GM12878 (cell line): ENCODE measurements around the gene CUL1. TPM values are rescaled to one million over a fixed set of nuclear protein-coding genes. Genes with fewer than 3 reads are reported as not detected.

Experiments used
- ATAC-seq: fragments of 200-7000 bp; cut with Tn5 transposase; 3 replicates; pipeline ENCODE4 v1.9.1; 2020; ENCODE audit warnings: mild to moderate bottlenecking, moderate library complexity
- BruUV-seq: library from RNA; stranded (reverse); fragments of 400-500 nt; replicated peaks from 2 replicates; lab custom pipeline; 2021; lab: Mats Ljungman, UMichigan
- CTCF ChIA-PET: fragments of 300-600 bp; sonication (Branson Sonifier 250); formaldehyde crosslinking; extraction: SDS; loops from one replicate; lab custom pipeline; 2021; ENCODE audit warnings: inconsistent platforms; lab: Yijun Ruan, JAX
- POLR2A ChIA-PET: fragments of 350-600 bp; formaldehyde crosslinking; extraction: SDS; loops from one replicate; lab custom pipeline; 2021; ENCODE audit warnings: inconsistent platforms; lab: Charles Lee
- RAD21 ChIA-PET: fragments of 300-600 bp; sonication (Branson Sonifier 250); formaldehyde crosslinking; loops from one replicate; lab custom pipeline; 2023; ENCODE audit warnings: antibody characterized with exemption; ENCODE audit not compliant: unreplicated experiment; lab: Charles Lee
- SMC1A ChIA-PET: fragments of 300-600 bp; sonication (Branson Sonifier 250); formaldehyde crosslinking; loops from one replicate; lab custom pipeline; 2023; ENCODE audit not compliant: unreplicated experiment, uncharacterized antibody; lab: Charles Lee
- DNase-seq: peaks from one replicate; pipeline ENCODE4 v3.0.0-alpha.2; 2011; ENCODE audit warnings: low read depth, low spot score
- FAIRE-seq: peaks from 3 replicates; lab custom pipeline; 2011; peaks lifted over from hg19 to GRCh38; lab: Jason Lieb, UNC
- H2AFZ ChIP-seq: 2 replicates; pipeline ENCODE4 v1.6.0; 2011; ENCODE audit warnings: low read depth, low read length, control low read depth; ENCODE audit not compliant: control insufficient read depth
- H3K27ac ChIP-seq: 2 replicates; pipeline ENCODE4 v1.5.1; 2011; ENCODE audit warnings: control low read depth; ENCODE audit not compliant: control insufficient read depth, insufficient read depth
- H3K27me3 ChIP-seq, 2 experiments: replicated peaks in 1 of 2; 2 replicates each; pipeline versions ENCODE4 v1.6.0 to v1.6.1; 2011; ENCODE audit warnings: low read length in 1 of 2; ENCODE audit not compliant: control insufficient read depth in 2 of 2, insufficient read depth in 2 of 2
- H3K36me3 ChIP-seq, 2 experiments: 2 replicates each; pipeline ENCODE4 v1.5.1; 2011; ENCODE audit warnings: low read length in 1 of 2; ENCODE audit not compliant: control insufficient read depth in 2 of 2, insufficient read depth in 2 of 2
- H3K4me1 ChIP-seq: 2 replicates; pipeline ENCODE4 v1.6.1; 2011; ENCODE audit warnings: mild to moderate bottlenecking, low read length, moderate library complexity, mixed read lengths; ENCODE audit not compliant: control insufficient read depth, insufficient read depth
- H3K4me2 ChIP-seq: 2 replicates; pipeline ENCODE4 v1.6.0; 2011; ENCODE audit warnings: control low read depth; ENCODE audit not compliant: control insufficient read depth, insufficient read depth
- H3K4me3 ChIP-seq: fragments of 200-600 bp; sonication (generic); 2 replicates; pipeline ENCODE4 v1.5.1; 2016
- H3K79me2 ChIP-seq: 2 replicates; pipeline ENCODE4 v1.6.0; 2011; ENCODE audit warnings: low read length; ENCODE audit not compliant: control insufficient read depth, insufficient read depth
- H3K9ac ChIP-seq: 2 replicates; pipeline ENCODE4 v1.8.0; 2011; ENCODE audit warnings: low read length, control low read depth, mixed read lengths; ENCODE audit not compliant: control insufficient read depth, insufficient read depth
- H3K9me3 ChIP-seq: replicated peaks from 3 replicates; pipeline ENCODE4 v1.5.1; 2011; ENCODE audit warnings: mild to moderate bottlenecking, low read length; ENCODE audit not compliant: control insufficient read depth, insufficient read depth
- H4K20me1 ChIP-seq: 2 replicates; pipeline ENCODE4 v1.6.0; 2011; ENCODE audit not compliant: control insufficient read depth, insufficient read depth
- EED ChIP-seq: sonication (generic); IDR thresholded peaks from 2 replicates; pipeline ENCODE4 v1.6.1; 2016; ENCODE audit warnings: antibody characterized with exemption, low read depth
- LARP7 ChIP-seq: fragments of 450-650 bp; IDR thresholded peaks from 2 replicates; pipeline ENCODE4 v1.6.1; 2017; ENCODE audit warnings: mild to moderate bottlenecking
- MEF2B ChIP-seq: fragments of 450-650 bp; IDR thresholded peaks from 2 replicates; pipeline ENCODE4 v1.6.1; 2018; ENCODE audit warnings: mild to moderate bottlenecking, moderate library complexity; ENCODE audit not compliant: partially characterized antibody, poor library complexity, severe bottlenecking
- NR2C1 ChIP-seq: fragments of 450-650 bp; IDR thresholded peaks from 2 replicates; pipeline ENCODE4 v1.6.1; 2017; ENCODE audit warnings: antibody characterized with exemption, mild to moderate bottlenecking, moderate library complexity
- RELB ChIP-seq: fragments of 450-650 bp; IDR thresholded peaks from 2 replicates; pipeline ENCODE4 v1.6.1; 2017; ENCODE audit warnings: low read depth, mild to moderate bottlenecking, moderate library complexity
- SPI1 ChIP-seq: IDR thresholded peaks from 2 replicates; pipeline ENCODE4 v1.6.1; 2011; ENCODE audit warnings: low read depth, mild to moderate bottlenecking, low read length, moderate library complexity, borderline replicate concordance; ENCODE audit not compliant: insufficient read depth
- WGBS: methylation state at CpG from one replicate; pipeline ENCODE4 v1.1.6; 2016; ENCODE audit warnings: low lambda C conversion rate; ENCODE audit not compliant: insufficient replicate concordance, insufficient coverage; ENCODE audit errors: missing lambda C conversion rate; 5-methylcytosine and 5-hydroxymethylcytosine counted together
- in situ Hi-C: fragments of 300-500 bp; cut with MboI; formaldehyde crosslinking; loops from 9 replicates; pipeline ENCODE4 v1.14.3; 2018; ENCODE audit warnings: mixed read lengths
- intact Hi-C: fragments of 100-400 bp; cut with micrococcal nuclease; formaldehyde crosslinking; loops from one replicate; pipeline ENCODE4 v1.14.2; 2022; ENCODE audit not compliant: unreplicated experiment
- polyA plus RNA-seq, 11 experiments: library from polyadenylated mRNA; depleted of rRNA in 4 of 11; unstranded in 6 of 11; stranded (reverse) in 5 of 11; fragments of >200 nt; fragmentation: Nextera tagmentation in 4 of 11; fragmentation: Illumina TruSeq in 1 of 11; extraction: Ambion mirVana in 4 of 11; extraction: Trizol in 1 of 11; gene quantifications; 1 replicate in 1 of 11; 2 replicates in 10 of 11; pipeline versions ENCODE4 v1.2.1 to v1.2.3, GENCODE V29; 2011 to 2016; ENCODE audit warnings: inconsistent platforms in 2 of 11, missing spikeins in 2 of 11, low read depth in 1 of 11
- total RNA-seq, 4 experiments: library from RNA; depleted of rRNA in 3 of 4; stranded (reverse); fragments of >200 nt in 3 of 4; fragmentation: Illumina TruSeq in 1 of 4; extraction: Trizol in 1 of 4; gene quantifications; 2 replicates each; pipeline versions ENCODE4 v1.2.1 to v1.2.3, GENCODE V29; 2013 to 2021

The CUL1 gene
- total and polyA plus RNA-seq, 10 of the 15 experiments (the other 5 are each of a cell fraction or from before 2014, with no cell fraction given) = 13.3 to 63.9 (median 45.9) TPM

- no peak for TF ChIP-seq MEF2B
These were observed 19.7 kb downstream of the CUL1 start (continued) for GRCh38 chr7:148718431-148718830.

- WGBS = 81% methylated on average over 5 of the region's 5 CpGs
- H3K27ac ChIP-seq = no peak overlapping the region
- H3K4me2 ChIP-seq = no peak overlapping the region
- DNase-seq (no peak), FAIRE-seq (no peak), ATAC-seq (peak; percentile 44; the same call in 2 of the 3 replicates)
- ChIA-PET CTCF (interaction anchor here (0.9 to 2.5 kb wide), 3 partner anchors 9 to 145 kb away, joined by 3 to 6 read pairs (median 3); no protein-coding TSS in a partner anchor), RAD21 (no interaction called here), SMC1A (interaction anchor here (1.5 to 3.9 kb wide), 4 partner anchors 8 to 33 kb away, joined by 3 to 19 read pairs (median 11); no protein-coding TSS in a partner anchor), POLR2A (no interaction called here)
- peaks cover 0 to 9% of the 10 kb centered on the region in 2 experiments; a peak in 3 of 4 replicates for H3K36me3 ChIP-seq
- H3K9ac ChIP-seq = no peak overlapping the region
- no TSS peak for BruUV-seq
- peaks cover 90% of the 10 kb centered on the region for H3K79me2 ChIP-seq
- H2AFZ ChIP-seq = no peak overlapping the region
- H3K4me3 ChIP-seq = no peak overlapping the region
- H3K4me1 ChIP-seq = no peaks in the 10 kb centered on the region
- in situ Hi-C loops (no loop called here), intact Hi-C loops (no loop called here)
- H3K9me3 ChIP-seq = no peaks in the 10 kb centered on the region; the same call in 2 of the 3 replicates
- peak; percentile 12; the same call in 1 of the 2 replicates for TF ChIP-seq SPI1
- no peak for TF ChIP-seq LARP7
- no peaks in the 10 kb centered on the region for H3K27me3 ChIP-seq
- peaks cover 5% of the 10 kb centered on the region for H4K20me1 ChIP-seq
These were observed 21.1 kb downstream of the CUL1 start for GRCh38 chr7:148719753-148720152.

GRCh38 chr7:148720472-148720871 lies 21.8 kb downstream of the CUL1 start:
- ATAC-seq (no peak), FAIRE-seq (no peak), DNase-seq (no peak)
- H4K20me1 ChIP-seq = peaks cover 9% of the 10 kb centered on the region
- no peak for TF ChIP-seq LARP7
- TF ChIP-seq RELB = no peak
- no peak for TF ChIP-seq EED
- TF ChIP-seq NR2C1 = no peak
- SMC1A ChIA-PET = interaction anchor here (1.5 to 3.9 kb wide), 4 partner anchors 9 to 20 kb away, joined by 3 to 19 read pairs (median 12); no protein-coding TSS in a partner anchor
- in situ Hi-C loops (no loop called here), intact Hi-C loops (no loop called here)
- BruUV-seq = no TSS peak
- H2AFZ ChIP-seq = no peak overlapping the region
- CTCF ChIA-PET = interaction anchor here (1.2 to 2.5 kb wide), 5 partner anchors 8 to 17 kb away, joined by 3 to 6 read pairs (median 5); no protein-coding TSS in a partner anchor
- WGBS = 82% methylated on average over 5 of the region's 5 CpGs
- H3K9ac ChIP-seq = no peak overlapping the region
- H3K9me3 ChIP-seq = no peaks in the 10 kb centered on the region; the same call in 2 of the 3 replicates
- RAD21 ChIA-PET = no interaction called here
- no peak overlapping the region for H3K27ac ChIP-seq
- H3K4me1 ChIP-seq = no peaks in the 10 kb centered on the region; the same call in 1 of the 2 replicates
- H3K36me3 ChIP-seq = peaks cover 0 to 3% of the 10 kb centered on the region in 2 experiments; a peak in 2 of 4 replicates
- POLR2A ChIA-PET = interaction anchor here (1.2 kb wide), 1 partner anchor 18 kb away, joined by 3 read pairs; no protein-coding TSS in a partner anchor
- no peak overlapping the region for H3K4me3 ChIP-seq
- H3K4me2 ChIP-seq = no peak overlapping the region
- H3K79me2 ChIP-seq = peaks cover 87% of the 10 kb centered on the region
- no peaks in the 10 kb centered on the region for H3K27me3 ChIP-seq
